Measurements from ENCODE around the gene MYLK4.

- no peak for TF ChIP-seq CTCF (IDR thresholded peaks at IDR 0.05; ENCODE audit: low read depth, low read length, missing input control)
- no peak for TF ChIP-seq ZBTB33 (IDR thresholded peaks at IDR 0.05)
- no peak for TF ChIP-seq RAD21 (IDR thresholded peaks at IDR 0.05)
- no peak for TF ChIP-seq JUND (IDR thresholded peaks at IDR 0.05)
- no peak for TF ChIP-seq FOXA1 (IDR thresholded peaks at IDR 0.05)
- no peak for TF ChIP-seq GABPA (IDR thresholded peaks at IDR 0.05 in 1 of 2, conservative IDR thresholded peaks at IDR 0.05 in 1 of 2)
- no peak for TF ChIP-seq MAX (IDR thresholded peaks at IDR 0.05)
These were observed 97.2 kb downstream of the MYLK4 start for GRCh38 chr6:2653369-2654032.
